Muscle layer of duodenum (tissue), 2 donors: ENCODE data around the gene TEX19.

Experiments used
- H3K27ac ChIP-seq: one replicate; pipeline ENCODE4 v1.7.0; 2013; ENCODE audit warnings: mild to moderate bottlenecking, low read length
- H3K27me3 ChIP-seq: one replicate; pipeline ENCODE4 v1.7.0; 2013; ENCODE audit warnings: low read depth, mild to moderate bottlenecking, control low read depth, low read length
- H3K36me3 ChIP-seq, 2 donors: one replicate each; pipeline ENCODE4 v1.7.0; 2013; ENCODE audit warnings: low read length in 2 of 2, control low read depth in 1 of 2, mild to moderate bottlenecking in 1 of 2; ENCODE audit not compliant: insufficient read depth in 2 of 2, control insufficient read depth in 1 of 2
- H3K4me1 ChIP-seq, 2 donors: one replicate each; pipeline ENCODE4 v1.7.0; 2013; ENCODE audit warnings: low read length in 2 of 2, mild to moderate bottlenecking in 2 of 2, control low read depth in 1 of 2, moderate library complexity in 1 of 2; ENCODE audit not compliant: insufficient read depth in 2 of 2, control insufficient read depth in 1 of 2
- H3K4me3 ChIP-seq, 2 donors: one replicate each; pipeline ENCODE4 v1.7.0; 2013; ENCODE audit warnings: low read length in 2 of 2, low read depth in 1 of 2, mild to moderate bottlenecking in 1 of 2
- H3K9me3 ChIP-seq, 2 donors: one replicate each; pipeline ENCODE4 v1.7.0; 2013; ENCODE audit warnings: low read length in 2 of 2, control low read depth in 1 of 2, mild to moderate bottlenecking in 1 of 2; ENCODE audit not compliant: control insufficient read depth in 1 of 2
- donor health status: healthy.

The TEX19 gene

GRCh38 chr17:82392941-82393340 lies 33.9 kb downstream of the TEX19 start:
- Histone ChIP-seq H3K4me1 (no peaks in the 10 kb centered on the region), H3K27ac (no peak overlapping the region), H3K27me3 (no peaks in the 10 kb centered on the region), H3K36me3 (peaks cover 0 to 31% of the 10 kb centered on the region in 2 donors), H3K4me3 (no peak overlapping the region), H3K9me3 (no peaks in the 10 kb centered on the region)

- Histone ChIP-seq H3K27ac (no peak overlapping the region), H3K9me3 (no peaks in the 10 kb centered on the region), H3K4me1 (no peaks in the 10 kb centered on the region), H3K4me3 (no peak overlapping the region), H3K27me3 (no peaks in the 10 kb centered on the region), H3K36me3 (peaks cover 0 to 32% of the 10 kb centered on the region in 2 donors)
Observed at GRCh38 chr17:82394278-82394677, 35.2 kb downstream of the TEX19 start.

- Histone ChIP-seq H3K27ac (no peak overlapping the region), H3K9me3 (no peaks in the 10 kb centered on the region), H3K27me3 (no peaks in the 10 kb centered on the region), H3K36me3 (peaks cover 0 to 36% of the 10 kb centered on the region in 2 donors), H3K4me1 (peaks cover 0 to 7% of the 10 kb centered on the region in 2 donors), H3K4me3 (no peak overlapping the region)
Observed at GRCh38 chr17:82396601-82397435, 37.8 kb downstream of the TEX19 start.

GRCh38 chr17:82397449-82398335 lies 38.6 kb downstream of the TEX19 start:
- Histone ChIP-seq H3K27me3 (no peaks in the 10 kb centered on the region), H3K4me1 (peaks cover 0 to 7% of the 10 kb centered on the region in 2 donors), H3K36me3 (peaks cover 0 to 32% of the 10 kb centered on the region in 2 donors), H3K9me3 (no peaks in the 10 kb centered on the region), H3K4me3 (no peak overlapping the region), H3K27ac (no peak overlapping the region)

GRCh38 chr17:82399041-82399441 lies 40.0 kb downstream of the TEX19 start:
- H3K4me1 ChIP-seq: peaks cover 0 to 7% of the 10 kb centered on the region in 2 donors
- H3K27ac ChIP-seq: no peak overlapping the region
- H3K9me3 ChIP-seq: no peaks in the 10 kb centered on the region
- peaks cover 0 to 34% of the 10 kb centered on the region in 2 donors for H3K36me3 ChIP-seq
- no peaks in the 10 kb centered on the region for H3K27me3 ChIP-seq
- H3K4me3 ChIP-seq: no peak overlapping the region

- Histone ChIP-seq H3K4me1 (peaks cover 0 to 7% of the 10 kb centered on the region in 2 donors), H3K9me3 (no peaks in the 10 kb centered on the region), H3K36me3 (peaks cover 0 to 34% of the 10 kb centered on the region in 2 donors), H3K27me3 (no peaks in the 10 kb centered on the region), H3K4me3 (no peak overlapping the region), H3K27ac (no peak overlapping the region)
Observed at GRCh38 chr17:82399601-82400101, 40.6 kb downstream of the TEX19 start.

GRCh38 chr17:82400206-82400605 lies 41.2 kb downstream of the TEX19 start:
- no peaks in the 10 kb centered on the region for H3K9me3 ChIP-seq
- no peaks in the 10 kb centered on the region for H3K27me3 ChIP-seq
- no peak overlapping the region for H3K27ac ChIP-seq
- peaks cover 0 to 7% of the 10 kb centered on the region in 2 donors for H3K4me1 ChIP-seq
- H3K4me3 ChIP-seq: no peak overlapping the region
- H3K36me3 ChIP-seq: peaks cover 0 to 32% of the 10 kb centered on the region in 2 donors

GRCh38 chr17:82400830-82401229 lies 41.8 kb downstream of the TEX19 start:
- H3K4me1 ChIP-seq: peaks cover 0 to 7% of the 10 kb centered on the region in 2 donors
- no peak overlapping the region for H3K4me3 ChIP-seq
- H3K9me3 ChIP-seq: no peaks in the 10 kb centered on the region
- H3K27ac ChIP-seq: no peak overlapping the region
- H3K36me3 ChIP-seq: peaks cover 0 to 32% of the 10 kb centered on the region in 2 donors
- H3K27me3 ChIP-seq: no peaks in the 10 kb centered on the region

GRCh38 chr17:82402865-82403264 lies 43.8 kb downstream of the TEX19 start:
- H3K27ac ChIP-seq: no peak overlapping the region
- H3K4me1 ChIP-seq: peaks cover 0 to 7% of the 10 kb centered on the region in 2 donors
- H3K4me3 ChIP-seq: no peak overlapping the region
- peaks cover 0 to 28% of the 10 kb centered on the region in 2 donors for H3K36me3 ChIP-seq
- H3K9me3 ChIP-seq: no peaks in the 10 kb centered on the region
- H3K27me3 ChIP-seq: no peaks in the 10 kb centered on the region

GRCh38 chr17:82403662-82404660 lies 44.9 kb downstream of the TEX19 start:
- H3K4me1 ChIP-seq: peaks cover 0 to 7% of the 10 kb centered on the region in 2 donors
- H3K9me3 ChIP-seq: no peaks in the 10 kb centered on the region
- H3K27me3 ChIP-seq: no peaks in the 10 kb centered on the region
- H3K4me3 ChIP-seq: no peak overlapping the region
- no peak overlapping the region for H3K27ac ChIP-seq
- peaks cover 0 to 33% of the 10 kb centered on the region in 2 donors for H3K36me3 ChIP-seq
